22Rv1 (cell line): ENCODE results near the gene RNF166.

ENCODE experiments used
- H3K27ac ChIP-seq: fragments of 450-650 bp; 2 replicates; pipeline ENCODE4 v1.5.1; 2017
- CTCF ChIP-seq: fragments of 450-650 bp; IDR thresholded peaks from 2 replicates; pipeline ENCODE4 v1.5.1; 2017; ENCODE audit warnings: mild to moderate bottlenecking
- ZFX ChIP-seq: fragments of 450-650 bp; IDR thresholded peaks from 2 replicates; pipeline ENCODE4 v1.6.1; 2017; ENCODE audit warnings: antibody characterized with exemption, borderline replicate concordance

Gene RNF166

GRCh38 chr16:88713568-88714419 lies 7.6 kb upstream of the RNF166 start:
- 0 out of 2 replicates have a peak overlapping the region, but pooled peaks have one; percentile 4 for H3K27ac ChIP-seq
- TF ChIP-seq CTCF (no peak), ZFX (no peak)

GRCh38 chr16:88713054-88713453 lies 6.8 kb upstream of the RNF166 start:
- no peak overlapping the region for H3K27ac ChIP-seq
- TF ChIP-seq CTCF (no peak), ZFX (no peak)

GRCh38 chr16:88712362-88712979 lies 6.3 kb upstream of the RNF166 start:
- TF ChIP-seq ZFX (no peak), CTCF (no peak)
- H3K27ac ChIP-seq = no peak overlapping the region

GRCh38 chr16:88711750-88712340 lies 5.6 kb upstream of the RNF166 start:
- TF ChIP-seq ZFX = no peak
- no peak for TF ChIP-seq CTCF

DNA sequence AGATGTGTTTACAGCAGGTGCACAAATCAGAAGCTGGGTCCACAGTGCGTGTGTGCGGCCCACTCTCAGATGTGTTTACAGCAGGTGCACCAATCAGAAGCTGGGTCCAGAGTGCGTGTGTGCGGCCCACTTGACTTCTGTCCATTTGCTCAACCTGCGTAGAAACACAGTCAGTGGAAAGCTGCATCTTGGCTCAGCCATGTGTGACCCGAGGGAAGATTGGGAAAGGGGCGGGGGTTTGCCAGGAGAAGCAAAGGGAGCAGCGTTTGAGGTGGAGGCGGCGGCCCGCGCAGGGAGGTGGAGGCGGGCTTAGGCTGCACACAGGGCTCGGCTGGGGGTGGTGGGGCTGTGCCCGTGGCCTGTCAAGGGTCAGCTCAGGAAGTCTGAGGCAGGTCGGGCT lies 4.3 kb upstream of the RNF166 start:
- TF ChIP-seq ZFX (no peak), CTCF (no peak)
- H3K27ac ChIP-seq = no peak overlapping the region

More at GRCh38 chr16:88711750-88712340, 5.6 kb upstream of the RNF166 start:
- no peak overlapping the region for H3K27ac ChIP-seq

GRCh38 chr16:88706965-88707826 lies 988 bp upstream of the RNF166 start:
- peak overlapping the region; percentile 69 for H3K27ac ChIP-seq
- TF ChIP-seq CTCF (no peak), ZFX (no peak)
